Measurements from ENCODE around the gene ARL10. TPM values are rescaled to one million over a fixed set of nuclear protein-coding genes. Genes with fewer than 3 reads are reported as not detected.
A peak's percentile ranks its signal among the peaks of the same experiment; 100 is the strongest.

ARL10 gene
- total RNA-seq, result 6.0 TPM
- long read RNA-seq, partial matches to known transcripts, result 0 of 12 reads
- long read RNA-seq, other reads (novel, unspliced or antisense), result 12 of 12 reads

GRCh38 chr5:176365351-176366231 is at the start of gene ARL10:
Gene ARL10 (plus strand): TSS chr5:176365487. CDS start chr5:176365564, 77 bp downstream.
- Histone ChIP-seq H3K27me3 (ENCODE audit: low read depth) (no peaks in the 10 kb centered on the region), H3K9me3 (replicated peaks) (no peaks in the 10 kb centered on the region), H3K27ac (replicated peaks) (peak within 1 kb of the TSS; percentile 85), H3K4me1 (peaks cover 49% of the 10 kb centered on the region), H3K36me3 (peaks cover 25% of the 10 kb centered on the region), H3K4me3 (peak within 1 kb of the TSS; percentile 90)
- intact Hi-C loops (cut with micrococcal nuclease), result no loop called here
- DNase-seq, result peak; percentile 64
- no peak for TF ChIP-seq CTCF (IDR thresholded peaks at IDR 0.05; ENCODE audit: borderline replicate concordance)

- Histone ChIP-seq H3K27ac (replicated peaks) (no peak overlapping the region), H3K4me3 (no peak overlapping the region), H3K9me3 (replicated peaks) (no peaks in the 10 kb centered on the region), H3K4me1 (no peaks in the 10 kb centered on the region), H3K36me3 (peaks cover 33% of the 10 kb centered on the region), H3K27me3 (ENCODE audit: low read depth) (no peaks in the 10 kb centered on the region)
- no peak for DNase-seq
- intact Hi-C loops (cut with micrococcal nuclease), result no loop called here
- no peak for TF ChIP-seq CTCF (IDR thresholded peaks at IDR 0.05; ENCODE audit: borderline replicate concordance)
Measured at GRCh38 chr5:176317534-176318374, 47.5 kb upstream of the ARL10 start.

GRCh38 chr5:176319827-176320554 is 45.3 kb upstream of the ARL10 start:
- Histone ChIP-seq H3K27ac (replicated peaks) (no peak overlapping the region), H3K9me3 (replicated peaks) (no peaks in the 10 kb centered on the region), H3K36me3 (peaks cover 40% of the 10 kb centered on the region), H3K4me1 (no peaks in the 10 kb centered on the region), H3K4me3 (no peak overlapping the region), H3K27me3 (ENCODE audit: low read depth) (no peaks in the 10 kb centered on the region)
- intact Hi-C loops (cut with micrococcal nuclease), result no loop called here
- DNase-seq, result no peak
- TF ChIP-seq CTCF (IDR thresholded peaks at IDR 0.05; ENCODE audit: borderline replicate concordance), result peak; percentile 44

- no peaks in the 10 kb centered on the region for H3K27me3 ChIP-seq (ENCODE audit: low read depth)
- no peaks in the 10 kb centered on the region for H3K4me1 ChIP-seq
- no peak overlapping the region for H3K4me3 ChIP-seq
- no peak for TF ChIP-seq CTCF (IDR thresholded peaks at IDR 0.05; ENCODE audit: borderline replicate concordance)
- H3K9me3 ChIP-seq (replicated peaks), result no peaks in the 10 kb centered on the region
- no peak for DNase-seq
- no peak overlapping the region for H3K27ac ChIP-seq (replicated peaks)
- peaks cover 35% of the 10 kb centered on the region for H3K36me3 ChIP-seq
- intact Hi-C loops (cut with micrococcal nuclease), result no loop called here
Measured at GRCh38 chr5:176320577-176320976, 44.7 kb upstream of the ARL10 start.
